Stimulated activated CD4-positive, alpha-beta T cell treated with anti-CD3 and anti-CD28 coated beads, TNF-alpha, amount 100 ng/mL, for 1 hour (primary cell): ENCODE measurements around the gene PPP1R1A.

Experiments
- DNase-seq, 3 donors: peaks; one replicate each; pipeline ENCODE4 v3.0.0-alpha.2; 2020; ENCODE audit warnings: low read depth in 3 of 3, low spot score in 1 of 3

Gene PPP1R1A

GRCh38 chr12:54538136-54538700 is 50.2 kb downstream of the PPP1R1A start:
- DNase-seq = no peak

GRCh38 chr12:54535474-54535873 is 53.0 kb downstream of the PPP1R1A start:
- DNase-seq = no peak

GRCh38 chr12:54529581-54529980 is 58.9 kb downstream of the PPP1R1A start:
- DNase-seq = no peak
